Vagina (tissue), 2 donors: Measurements from ENCODE around the gene TMEM63B. TPM values are rescaled to one million over a fixed set of nuclear protein-coding genes. Genes with fewer than 3 reads are reported as not detected.
"Not testable (repeated sequence)": the region's sequence is repeated elsewhere in the genome, so short reads cannot be mapped to it uniquely, and the experiment has no call there.

ENCODE experiments used
- DNase-seq, 2 donors: peaks; one replicate each; pipeline ENCODE4 v3.0.0-alpha.2; 2017; ENCODE audit errors: extremely low spot score in 2 of 2
- H3K27ac ChIP-seq: fragments of 200-600 bp; sonication (generic); one replicate; pipeline ENCODE4 v1.5.1; 2019
- H3K27me3 ChIP-seq: fragments of 200-600 bp; sonication (generic); one replicate; pipeline ENCODE4 v1.5.1; 2019
- H3K36me3 ChIP-seq, 2 donors: fragments of 200-600 bp; sonication (generic); one replicate each; pipeline ENCODE4 v1.5.1; 2017 to 2019
- H3K4me1 ChIP-seq: fragments of 200-600 bp; sonication (generic); one replicate; pipeline ENCODE4 v1.5.1; 2019
- H3K4me3 ChIP-seq, 2 donors: fragments of 200-600 bp; sonication (generic); 1 replicate in 1 of 2; 2 replicates in 1 of 2; pipeline ENCODE4 v1.5.1; 2016 to 2019
- H3K9me3 ChIP-seq: fragments of 200-600 bp; sonication (generic); one replicate; pipeline ENCODE4 v1.5.1; 2019
- POLR2A ChIP-seq, 2 donors: fragments of 450-650 bp; IDR thresholded peaks; one replicate each; pipeline ENCODE4 v1.6.1; 2017; ENCODE audit warnings: antibody characterized with exemption in 2 of 2, mild to moderate bottlenecking in 2 of 2, moderate library complexity in 2 of 2
- POLR2AphosphoS5 ChIP-seq, 2 donors: sonication (generic); formaldehyde crosslinking; IDR thresholded peaks; one replicate each; pipeline ENCODE4 v1.9.0; 2017; ENCODE audit warnings: antibody characterized with exemption in 2 of 2, mild to moderate bottlenecking in 2 of 2, low read depth in 1 of 2; ENCODE audit not compliant: insufficient read depth in 1 of 2
- intact Hi-C: fragments of 100-400 bp; cut with DNase I; formaldehyde crosslinking; loops from one replicate; pipeline ENCODE4 v1.15.1; 2023
- total RNA-seq: library from RNA; depleted of rRNA; stranded (reverse); fragments of >200 nt; gene quantifications from one replicate; pipeline ENCODE4 v1.2.3, GENCODE V29; 2016
- TF ChIP-seq, protein P1 (sequence below), 3 experiments: fragments of 450-650 bp in 2 of 3; fragments of 200-600 bp in 1 of 3; sonication (generic) in 1 of 3; IDR thresholded peaks; one replicate each; pipeline ENCODE4 v1.5.1; 2017 to 2019; ENCODE audit warnings: antibody characterized with exemption in 3 of 3, mild to moderate bottlenecking in 2 of 3, moderate library complexity in 2 of 3

Gene TMEM63B
- total RNA-seq, 1 donor from 2014 or later: 32.4 TPM

DNA sequence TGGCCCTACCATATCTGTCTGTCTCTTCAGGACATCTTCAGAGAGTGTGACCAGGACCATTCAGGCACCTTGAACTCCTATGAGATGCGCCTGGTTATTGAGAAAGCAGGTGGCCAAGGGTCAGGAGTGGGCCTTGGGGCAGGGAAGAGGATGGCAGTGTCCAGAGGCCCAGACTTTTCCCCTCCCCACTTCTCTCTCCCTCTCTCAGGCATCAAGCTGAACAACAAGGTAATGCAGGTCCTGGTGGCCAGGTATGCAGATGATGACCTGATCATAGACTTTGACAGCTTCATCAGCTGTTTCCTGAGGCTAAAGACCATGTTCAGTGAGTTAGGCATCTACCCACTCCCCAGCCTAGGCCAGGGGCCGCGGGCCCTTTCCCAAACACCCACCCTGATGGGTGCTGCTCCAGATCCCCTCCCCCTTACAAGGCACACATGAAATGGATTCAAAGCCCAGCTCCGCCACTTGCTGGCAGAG lies 55.6 kb downstream of the TMEM63B start:
- no peaks in the 10 kb centered on the region for H3K4me1 ChIP-seq

DNA sequence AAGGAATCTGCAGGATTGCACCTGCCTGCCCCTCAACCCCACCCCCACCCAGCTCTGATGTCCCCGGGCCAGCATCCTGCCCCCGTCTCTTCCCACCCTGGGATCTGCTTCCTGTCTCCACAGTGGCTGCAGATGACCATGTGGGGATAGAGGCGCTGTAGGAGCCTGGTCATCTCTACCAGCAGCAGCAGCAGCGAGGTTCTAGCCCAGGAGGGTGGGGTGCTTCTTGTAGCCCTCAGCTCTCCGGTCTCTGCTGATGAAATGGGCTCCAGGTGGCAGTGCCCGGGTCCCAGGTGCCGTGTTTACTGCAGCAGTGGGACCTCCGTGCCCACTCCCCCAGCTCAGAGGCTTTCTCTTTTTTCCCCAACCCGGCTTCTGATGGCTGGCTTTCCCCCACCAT lies 56.4 kb downstream of the TMEM63B start:
- Histone ChIP-seq H3K4me3 (no peak overlapping the region), H3K36me3 (no peaks in the 10 kb centered on the region), H3K27me3 (no peaks in the 10 kb centered on the region), H3K9me3 (no peaks in the 10 kb centered on the region), H3K4me1 (no peaks in the 10 kb centered on the region), H3K27ac (no peak overlapping the region)
- intact Hi-C loops: no loop called here
- TF ChIP-seq, protein P1, sequence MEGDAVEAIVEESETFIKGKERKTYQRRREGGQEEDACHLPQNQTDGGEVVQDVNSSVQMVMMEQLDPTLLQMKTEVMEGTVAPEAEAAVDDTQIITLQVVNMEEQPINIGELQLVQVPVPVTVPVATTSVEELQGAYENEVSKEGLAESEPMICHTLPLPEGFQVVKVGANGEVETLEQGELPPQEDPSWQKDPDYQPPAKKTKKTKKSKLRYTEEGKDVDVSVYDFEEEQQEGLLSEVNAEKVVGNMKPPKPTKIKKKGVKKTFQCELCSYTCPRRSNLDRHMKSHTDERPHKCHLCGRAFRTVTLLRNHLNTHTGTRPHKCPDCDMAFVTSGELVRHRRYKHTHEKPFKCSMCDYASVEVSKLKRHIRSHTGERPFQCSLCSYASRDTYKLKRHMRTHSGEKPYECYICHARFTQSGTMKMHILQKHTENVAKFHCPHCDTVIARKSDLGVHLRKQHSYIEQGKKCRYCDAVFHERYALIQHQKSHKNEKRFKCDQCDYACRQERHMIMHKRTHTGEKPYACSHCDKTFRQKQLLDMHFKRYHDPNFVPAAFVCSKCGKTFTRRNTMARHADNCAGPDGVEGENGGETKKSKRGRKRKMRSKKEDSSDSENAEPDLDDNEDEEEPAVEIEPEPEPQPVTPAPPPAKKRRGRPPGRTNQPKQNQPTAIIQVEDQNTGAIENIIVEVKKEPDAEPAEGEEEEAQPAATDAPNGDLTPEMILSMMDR (IDR thresholded peaks at IDR 0.05): no peak
- TF ChIP-seq POLR2AphosphoS5 (IDR thresholded peaks at IDR 0.05; ENCODE audit: insufficient read depth in 1 of 2, low read depth in 1 of 2) (no peak), POLR2A (IDR thresholded peaks at IDR 0.05) (no peak)
- no peak for DNase-seq

More for the DNA sequence above, 55.6 kb downstream of the TMEM63B start:
- H3K36me3 ChIP-seq: no peaks in the 10 kb centered on the region
- DNase-seq: no peak
- TF ChIP-seq POLR2A (IDR thresholded peaks at IDR 0.05): no peak
- no peak for TF ChIP-seq POLR2AphosphoS5 (IDR thresholded peaks at IDR 0.05; ENCODE audit: insufficient read depth in 1 of 2, low read depth in 1 of 2)
- TF ChIP-seq, protein P1 (IDR thresholded peaks at IDR 0.05): no peak
- H3K4me3 ChIP-seq: no peak overlapping the region
- intact Hi-C loops: no loop called here
- H3K27ac ChIP-seq: no peak overlapping the region
- H3K9me3 ChIP-seq: no peaks in the 10 kb centered on the region
- H3K27me3 ChIP-seq: no peaks in the 10 kb centered on the region

DNA sequence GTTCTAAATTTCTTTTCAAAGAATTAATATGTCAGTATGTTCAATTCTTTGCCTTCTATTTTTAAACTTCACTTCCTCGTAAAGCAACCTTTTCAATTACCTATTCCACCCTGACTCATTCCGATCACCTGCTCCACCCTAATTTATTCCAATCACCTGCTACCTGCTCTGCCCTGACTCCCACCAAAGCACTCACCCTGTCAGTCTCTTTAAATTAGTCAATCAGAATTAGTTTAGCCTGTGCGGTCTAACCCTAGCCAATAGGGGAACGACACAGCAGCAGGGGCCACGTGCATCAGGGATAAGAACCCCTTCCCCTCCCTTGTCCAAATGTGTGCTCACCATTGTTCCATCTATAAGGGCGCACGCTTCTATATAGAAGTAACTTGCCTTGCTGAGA lies 58.0 kb downstream of the TMEM63B start:
- DNase-seq, intact Hi-C loops, H3K27ac ChIP-seq, H3K36me3 ChIP-seq, H3K4me1 ChIP-seq, H3K27me3 ChIP-seq, H3K4me3 ChIP-seq, H3K9me3 ChIP-seq: not testable (repeated sequence)

DNA sequence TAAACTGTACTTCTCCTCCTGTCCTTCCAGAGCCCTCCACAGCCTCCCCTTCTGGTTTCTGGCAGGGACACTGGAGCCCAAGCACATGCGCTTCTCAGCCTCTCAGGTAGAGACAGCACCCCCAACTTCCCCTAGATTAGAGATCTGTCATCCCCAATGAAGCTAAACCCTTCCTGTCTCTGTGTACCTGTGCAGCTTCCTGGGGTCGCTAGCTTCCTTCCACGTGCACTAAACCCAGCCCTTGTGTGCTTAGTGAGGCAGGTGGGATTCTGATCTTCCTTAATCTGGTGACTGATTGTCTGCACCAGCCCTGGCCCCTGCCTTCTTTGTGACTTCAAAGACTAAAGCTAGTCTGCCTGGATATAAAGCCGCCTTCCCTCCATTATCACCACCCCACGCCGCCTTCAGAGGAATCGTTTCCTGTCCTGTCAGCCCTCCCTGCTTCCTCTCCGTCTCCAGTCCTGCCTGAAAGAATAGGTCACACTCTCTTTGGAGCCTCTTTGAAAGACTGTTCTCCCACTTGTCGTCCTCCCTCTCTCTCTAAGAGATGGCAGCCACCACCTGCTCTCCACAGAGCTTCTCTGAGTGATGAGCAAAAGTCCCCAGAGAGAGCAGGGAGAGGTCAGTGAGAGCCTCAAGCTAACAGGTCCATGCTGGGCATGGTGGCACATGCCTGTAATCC lies 58.7 kb downstream of the TMEM63B start:
- Histone ChIP-seq H3K27me3 (no peaks in the 10 kb centered on the region), H3K4me1 (no peaks in the 10 kb centered on the region), H3K4me3 (no peak overlapping the region), H3K36me3 (no peaks in the 10 kb centered on the region), H3K27ac (no peak overlapping the region), H3K9me3 (no peaks in the 10 kb centered on the region)
- TF ChIP-seq POLR2A (IDR thresholded peaks at IDR 0.05): no peak
- TF ChIP-seq, protein P1 (IDR thresholded peaks at IDR 0.05): no peak
- TF ChIP-seq POLR2AphosphoS5 (IDR thresholded peaks at IDR 0.05; ENCODE audit: insufficient read depth in 1 of 2, low read depth in 1 of 2): no peak
- intact Hi-C loops: no loop called here
- DNase-seq: no peak

DNA sequence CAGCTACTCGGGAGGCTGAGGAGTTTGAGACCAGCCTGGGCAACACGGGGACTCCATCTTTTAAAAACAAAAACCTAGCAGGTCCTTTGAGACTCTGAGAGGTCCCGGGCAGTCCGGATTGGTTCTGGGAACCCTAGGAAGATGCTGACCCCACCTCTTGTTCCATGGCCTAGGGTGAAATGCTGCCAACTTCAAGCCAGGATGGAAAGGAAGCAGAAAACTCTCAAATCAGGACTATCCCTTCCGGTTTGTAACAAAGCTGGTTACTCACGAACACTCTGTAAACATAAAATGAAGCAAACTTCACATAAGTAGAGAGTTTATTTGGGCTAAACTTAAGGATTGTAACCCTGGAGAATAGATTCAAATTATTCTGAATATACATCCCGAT lies 59.3 kb downstream of the TMEM63B start:
- H3K27me3 ChIP-seq: no peaks in the 10 kb centered on the region
- H3K4me1 ChIP-seq: no peaks in the 10 kb centered on the region
- H3K9me3 ChIP-seq: no peaks in the 10 kb centered on the region
- no peak overlapping the region for H3K27ac ChIP-seq
- DNase-seq: no peak
- TF ChIP-seq POLR2AphosphoS5 (IDR thresholded peaks at IDR 0.05; ENCODE audit: insufficient read depth in 1 of 2, low read depth in 1 of 2) (no peak), POLR2A (IDR thresholded peaks at IDR 0.05) (no peak)
- TF ChIP-seq, protein P1 (IDR thresholded peaks at IDR 0.05): no peak
- H3K4me3 ChIP-seq: no peak overlapping the region
- H3K36me3 ChIP-seq: no peaks in the 10 kb centered on the region
- intact Hi-C loops: no loop called here
